ENCODE results near the gene IL4I1.

DNA sequence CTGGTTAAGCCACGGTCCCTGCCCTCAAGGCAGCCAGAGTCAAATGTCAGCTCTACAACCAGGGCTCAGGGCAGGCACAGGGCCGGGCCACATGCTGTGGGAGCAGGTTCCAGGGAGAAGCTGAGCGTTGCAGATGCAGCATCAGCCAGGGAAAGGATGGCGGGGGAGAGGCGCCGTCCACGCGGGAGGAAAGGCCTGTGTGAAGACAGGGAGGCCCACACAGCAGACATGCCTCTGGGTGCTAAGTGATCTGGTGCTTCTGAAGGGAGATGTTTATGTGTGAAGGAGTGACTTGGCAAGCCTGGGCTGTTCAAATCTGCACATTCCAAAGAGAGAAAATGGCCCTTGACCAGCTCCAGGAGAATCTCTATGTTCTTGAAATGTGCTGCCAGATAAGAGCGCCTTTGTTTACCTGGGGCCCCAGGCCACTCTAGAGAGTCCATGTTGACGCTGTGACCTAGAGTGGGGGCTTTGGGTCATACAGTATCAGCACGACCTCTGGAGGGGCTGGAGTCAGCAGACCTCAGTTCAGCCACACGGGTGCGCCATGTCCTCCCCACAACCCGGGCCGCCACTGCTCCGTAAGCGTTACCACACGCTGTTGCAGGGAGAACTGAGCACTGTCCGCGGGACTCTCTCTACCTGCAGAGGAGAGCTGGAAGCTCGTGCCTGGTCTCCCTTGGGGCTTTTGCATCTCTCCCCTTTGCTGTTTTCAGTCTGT lies 16.4 kb upstream of the IL4I1 start:
- TF ChIP-seq, protein P1, sequence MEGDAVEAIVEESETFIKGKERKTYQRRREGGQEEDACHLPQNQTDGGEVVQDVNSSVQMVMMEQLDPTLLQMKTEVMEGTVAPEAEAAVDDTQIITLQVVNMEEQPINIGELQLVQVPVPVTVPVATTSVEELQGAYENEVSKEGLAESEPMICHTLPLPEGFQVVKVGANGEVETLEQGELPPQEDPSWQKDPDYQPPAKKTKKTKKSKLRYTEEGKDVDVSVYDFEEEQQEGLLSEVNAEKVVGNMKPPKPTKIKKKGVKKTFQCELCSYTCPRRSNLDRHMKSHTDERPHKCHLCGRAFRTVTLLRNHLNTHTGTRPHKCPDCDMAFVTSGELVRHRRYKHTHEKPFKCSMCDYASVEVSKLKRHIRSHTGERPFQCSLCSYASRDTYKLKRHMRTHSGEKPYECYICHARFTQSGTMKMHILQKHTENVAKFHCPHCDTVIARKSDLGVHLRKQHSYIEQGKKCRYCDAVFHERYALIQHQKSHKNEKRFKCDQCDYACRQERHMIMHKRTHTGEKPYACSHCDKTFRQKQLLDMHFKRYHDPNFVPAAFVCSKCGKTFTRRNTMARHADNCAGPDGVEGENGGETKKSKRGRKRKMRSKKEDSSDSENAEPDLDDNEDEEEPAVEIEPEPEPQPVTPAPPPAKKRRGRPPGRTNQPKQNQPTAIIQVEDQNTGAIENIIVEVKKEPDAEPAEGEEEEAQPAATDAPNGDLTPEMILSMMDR (IDR thresholded peaks at IDR 0.05; ENCODE audit: control extremely low read depth in 1 of 3, insufficient read depth in 1 of 3, low read depth in 1 of 3, low read length in 3 of 3), result peak; percentile 42 to 71 (median 62)
- no peak for TF ChIP-seq CHD7 (IDR thresholded peaks at IDR 0.05; ENCODE audit: insufficient replicate concordance, low read length)
- no peak for TF ChIP-seq SAP30 (IDR thresholded peaks at IDR 0.05; ENCODE audit: insufficient read depth, insufficient replicate concordance, low read length)
- TF ChIP-seq TAF7 (optimal IDR thresholded peaks at IDR 0.05; ENCODE audit: borderline replicate concordance, low read depth, low read length), result no peak
- TF ChIP-seq SRF (IDR thresholded peaks at IDR 0.05; ENCODE audit: low read depth, low read length), result no peak
- no peak for TF ChIP-seq ZNF274 (IDR thresholded peaks at IDR 0.05; ENCODE audit: borderline replicate concordance, extremely low read depth, low read length)
- TF ChIP-seq POLR2AphosphoS5 (IDR thresholded peaks at IDR 0.05; ENCODE audit: low read depth, low read length), result no peak; the same call in 1 of the 2 replicates

All from H1 (cell line).